AG04450 (cell line): ENCODE results near the gene NOTCH4. TPM values are rescaled to one million over a fixed set of nuclear protein-coding genes. Genes with fewer than 3 reads are reported as not detected.

Experiments
- CTCF ChIA-PET: fragments of 300-600, 350-600 bp; formaldehyde crosslinking; extraction: SDS; loops from one replicate; lab custom pipeline; 2022; ENCODE audit warnings: antibody characterized with exemption, inconsistent platforms; lab: Charles Lee
- POLR2A ChIA-PET: fragments of 350-600 bp; formaldehyde crosslinking; extraction: SDS; loops from one replicate; lab custom pipeline; 2021; ENCODE audit warnings: antibody characterized with exemption, inconsistent platforms; lab: Yijun Ruan, JAX
- DNase-seq: peaks from one replicate; pipeline ENCODE4 v3.0.0-alpha.2; 2011; ENCODE audit warnings: low read depth, low spot score
- H3K27ac ChIP-seq: one replicate; pipeline ENCODE4 v1.5.1; 2012; ENCODE audit warnings: low read depth, low read length, control low read depth
- H3K27me3 ChIP-seq: one replicate; pipeline ENCODE4 v1.6.0; 2012; ENCODE audit warnings: low read length; ENCODE audit not compliant: control insufficient read depth, insufficient read depth
- H3K4me3 ChIP-seq: 2 replicates; pipeline ENCODE4 v1.5.1; 2011; ENCODE audit warnings: mild to moderate bottlenecking, low read depth, low read length, control low read depth
- H3K9me3 ChIP-seq: 2 replicates; pipeline ENCODE4 v1.5.1; 2012; ENCODE audit warnings: low read length; ENCODE audit not compliant: control insufficient read depth, insufficient read depth
- CTCF ChIP-seq: IDR thresholded peaks from 2 replicates; pipeline ENCODE4 v1.5.1; 2011; ENCODE audit warnings: low read depth, low read length, control low read depth, inconsistent platforms
- polyA plus RNA-seq: library from polyadenylated mRNA; depleted of rRNA; stranded (reverse); fragments of >200 nt; gene quantifications from 2 replicates; pipeline ENCODE4 v1.2.3, GENCODE V29; 2011

The NOTCH4 gene
- polyA plus RNA-seq, 1 experiment = 0.55 TPM

DNA sequence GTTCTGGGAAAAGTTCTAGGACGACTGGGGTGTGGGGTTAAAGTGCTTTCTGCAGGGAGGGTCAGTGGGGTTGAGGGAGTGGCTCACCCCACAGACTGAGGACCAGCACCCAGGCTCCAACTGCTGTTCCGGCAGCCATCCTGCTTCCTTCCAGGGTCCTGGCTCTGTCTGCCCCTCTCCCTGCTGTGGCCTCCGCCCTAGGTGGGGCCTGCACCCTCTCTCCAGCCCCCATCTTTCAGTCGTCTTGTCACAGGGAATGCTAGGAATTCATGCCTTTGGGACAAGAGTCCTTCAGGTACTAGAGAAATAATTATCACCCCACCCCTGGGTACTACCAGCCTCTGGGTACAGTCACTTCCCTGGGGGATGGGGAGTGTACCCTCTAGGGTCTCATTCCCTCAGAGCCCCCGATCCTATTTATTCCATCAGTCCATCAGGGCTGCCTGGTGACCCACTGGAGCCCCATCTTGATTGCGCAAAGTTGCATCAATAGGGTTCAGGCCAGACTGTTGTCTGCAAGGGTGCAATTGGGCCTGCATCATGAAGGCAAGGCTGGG lies 39.7 kb downstream of the NOTCH4 start, which contains the start of gene AGER:
TSS of gene AGER (minus strand) at position 170 of the 557 bp plus-strand sequence. CDS start at position 139, 31 bp downstream.
- H3K9me3 ChIP-seq = peaks cover under 1% of the 10 kb centered on the region; the same call in 1 of the 2 replicates
- ChIA-PET CTCF (no interaction called here), POLR2A (no interaction called here)
- H3K27me3 ChIP-seq = no peaks in the 10 kb centered on the region
- no peak within 1 kb of the TSS for H3K4me3 ChIP-seq
- no peak within 1 kb of the TSS for H3K27ac ChIP-seq
- DNase-seq = no peak
- TF ChIP-seq CTCF = no peak

GRCh38 chr6:32183483-32184083 lies 40.3 kb downstream of the NOTCH4 start:
- Histone ChIP-seq H3K4me3 (no peak overlapping the region), H3K9me3 (no peaks in the 10 kb centered on the region), H3K27ac (no peak overlapping the region), H3K27me3 (no peaks in the 10 kb centered on the region)
- DNase-seq = no peak
- no peak for TF ChIP-seq CTCF
- POLR2A ChIA-PET = no interaction called here
- CTCF ChIA-PET = no interaction called here

DNA sequence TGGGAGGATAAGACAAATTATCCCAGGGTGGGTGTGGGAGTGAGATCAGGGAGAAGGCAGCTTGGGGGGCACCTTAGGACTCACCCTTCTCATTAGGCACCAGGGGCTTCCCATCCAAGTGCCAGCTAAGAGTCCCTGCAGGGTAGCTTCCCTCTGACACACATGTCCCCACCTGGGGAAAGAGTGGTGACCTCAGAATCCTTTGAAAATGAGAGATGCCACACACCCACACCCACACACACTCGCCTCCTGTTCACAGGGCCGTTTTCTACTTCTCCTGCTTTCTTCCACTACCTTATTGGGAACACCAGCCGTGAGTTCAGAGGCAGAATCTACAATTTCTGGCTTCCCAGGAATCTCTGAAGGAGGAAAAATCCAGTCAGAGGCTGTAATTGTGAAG lies 40.8 kb downstream of the NOTCH4 start:
- DNase-seq = no peak
- Histone ChIP-seq H3K27me3 (no peaks in the 10 kb centered on the region), H3K4me3 (no peak overlapping the region), H3K27ac (no peak overlapping the region), H3K9me3 (no peaks in the 10 kb centered on the region)
- POLR2A ChIA-PET = no interaction called here
- no peak for TF ChIP-seq CTCF
- CTCF ChIA-PET = no interaction called here

GRCh38 chr6:32182555-32182981 lies 41.3 kb downstream of the NOTCH4 start:
- TF ChIP-seq CTCF = no peak
- ChIA-PET CTCF (interaction anchor here (0.8 kb wide), 1 partner anchor 66 kb away, joined by 3 read pairs; no protein-coding TSS in a partner anchor), POLR2A (no interaction called here)
- Histone ChIP-seq H3K9me3 (no peaks in the 10 kb centered on the region), H3K27ac (no peak overlapping the region), H3K4me3 (no peak overlapping the region), H3K27me3 (no peaks in the 10 kb centered on the region)
- no peak for DNase-seq

GRCh38 chr6:32181915-32182529 lies 41.8 kb downstream of the NOTCH4 start:
- Histone ChIP-seq H3K4me3 (no peak overlapping the region), H3K27ac (no peak overlapping the region), H3K9me3 (no peaks in the 10 kb centered on the region), H3K27me3 (no peaks in the 10 kb centered on the region)
- TF ChIP-seq CTCF = no peak
- no peak for DNase-seq
- CTCF ChIA-PET = interaction anchor here (0.8 kb wide), 1 partner anchor 65 kb away, joined by 3 read pairs; no protein-coding TSS in a partner anchor
- POLR2A ChIA-PET = no interaction called here
